Common myeloid progenitor, CD34-positive (primary cell): ENCODE data around the gene PCDHB1. TPM values are rescaled to one million over a fixed set of nuclear protein-coding genes. Genes with fewer than 3 reads are reported as not detected.

ENCODE experiments used
- CTCF ChIA-PET: fragments of 350-600 bp; sonication (Branson Sonifier 250); formaldehyde crosslinking; loops from one replicate; lab custom pipeline; 2021; ENCODE audit warnings: antibody characterized with exemption; lab: Charles Lee
- POLR2A ChIA-PET: fragments of 350-600 bp; sonication (Branson Sonifier 250); formaldehyde crosslinking; loops from one replicate; lab custom pipeline; 2021; ENCODE audit warnings: antibody characterized with exemption; lab: Charles Lee
- DNase-seq, 3 donors: peaks; one replicate each; pipeline versions ENCODE4 v3.0.0 to v3.0.0-alpha.2; 2013
- H3K27ac ChIP-seq, 2 experiments: 1 replicate in 1 of 2; 2 replicates in 1 of 2; pipeline ENCODE4 v1.7.0; 2013; ENCODE audit warnings: inconsistent platforms in 2 of 2, low read length in 2 of 2, mild to moderate bottlenecking in 2 of 2, low read depth in 1 of 2, moderate library complexity in 1 of 2; ENCODE audit not compliant: severe bottlenecking in 2 of 2, insufficient read depth in 1 of 2, poor library complexity in 1 of 2
- H3K27me3 ChIP-seq, 5 experiments: replicated peaks in 2 of 5; 1 replicate in 3 of 5; 2 replicates in 2 of 5; pipeline versions ENCODE4 v1.6.1 to v1.7.0; 2013; ENCODE audit warnings: low read length in 4 of 5, mild to moderate bottlenecking in 2 of 5, moderate library complexity in 2 of 5, inconsistent platforms in 1 of 5; ENCODE audit not compliant: insufficient read depth in 5 of 5, control insufficient read depth in 4 of 5
- H3K36me3 ChIP-seq, 4 experiments: 1 replicate in 2 of 4; 2 replicates in 2 of 4; pipeline versions ENCODE4 v1.6.1 to v1.7.0; 2013; ENCODE audit warnings: low read length in 3 of 4, control low read depth in 1 of 4, mild to moderate bottlenecking in 1 of 4; ENCODE audit not compliant: control insufficient read depth in 4 of 4, insufficient read depth in 4 of 4
- H3K4me1 ChIP-seq, 4 experiments: 1 replicate in 3 of 4; 2 replicates in 1 of 4; pipeline versions ENCODE4 v1.6.1 to v1.7.1; 2013; ENCODE audit warnings: low read length in 3 of 4, mild to moderate bottlenecking in 3 of 4, control low read depth in 1 of 4, inconsistent platforms in 1 of 4, moderate library complexity in 1 of 4; ENCODE audit not compliant: control insufficient read depth in 4 of 4, insufficient read depth in 4 of 4; ENCODE audit errors: control extremely low read depth in 1 of 4
- H3K4me3 ChIP-seq, 7 experiments: 1 replicate in 4 of 7; 2 replicates in 3 of 7; pipeline versions ENCODE4 v1.5.1 to v1.7.0; 2013; ENCODE audit warnings: mild to moderate bottlenecking in 7 of 7, low read length in 6 of 7, moderate library complexity in 6 of 7, inconsistent platforms in 2 of 7, low read depth in 2 of 7, control low read depth in 1 of 7; ENCODE audit not compliant: insufficient read depth in 4 of 7, control insufficient read depth in 1 of 7; ENCODE audit errors: extremely low read depth in 1 of 7
- H3K9me3 ChIP-seq, 5 experiments: 1 replicate in 4 of 5; 2 replicates in 1 of 5; pipeline versions ENCODE4 v1.6.1 to v1.7.1; 2013; ENCODE audit warnings: low read length in 4 of 5, mild to moderate bottlenecking in 2 of 5, inconsistent platforms in 1 of 5, low read depth in 1 of 5, moderate library complexity in 1 of 5; ENCODE audit not compliant: control insufficient read depth in 4 of 5, insufficient read depth in 2 of 5; ENCODE audit errors: control extremely low read depth in 1 of 5
- WGBS: methylation state at CpG from one replicate; pipeline ENCODE4 v1.1.5; 2013; ENCODE audit not compliant: insufficient coverage; 5-methylcytosine and 5-hydroxymethylcytosine counted together
- polyA plus RNA-seq: library from polyadenylated mRNA; unstranded; fragments of 120-200 nt; gene quantifications from one replicate; pipeline ENCODE4 v1.2.1, GENCODE V29; 2013

Gene PCDHB1
- not detected for polyA plus RNA-seq

GRCh38 chr5:141050622-141051520 lies at the start of gene PCDHB1:
TSS of gene PCDHB1 (plus strand) at chr5:141051374. CDS start at chr5:141051471, 97 bp downstream.
- H3K4me3 ChIP-seq: no peak within 1 kb of the TSS
- no peak within 1 kb of the TSS for H3K27ac ChIP-seq
- DNase-seq: no peak
- H3K4me1 ChIP-seq: no peaks in the 10 kb centered on the region
- ChIA-PET CTCF (no interaction called here), POLR2A (no interaction called here)
- peaks cover 0 to 30% (median 14%) of the 10 kb centered on the region in 5 experiments for H3K9me3 ChIP-seq
- peaks cover 12 to 21% (median 17%) of the 10 kb centered on the region in 5 experiments for H3K27me3 ChIP-seq
- H3K36me3 ChIP-seq: no peaks in the 10 kb centered on the region
- 20% methylated on average over 14 of the region's 20 CpGs for WGBS

GRCh38 chr5:141001446-141001843 lies 49.7 kb upstream of the PCDHB1 start:
- Histone ChIP-seq H3K4me1 (no peaks in the 10 kb centered on the region), H3K4me3 (no peak overlapping the region), H3K27me3 (peaks cover 6 to 25% (median 9%) of the 10 kb centered on the region in 5 experiments), H3K27ac (no peak overlapping the region), H3K36me3 (no peaks in the 10 kb centered on the region), H3K9me3 (peaks cover 0 to 15% (median 2%) of the 10 kb centered on the region in 5 experiments)
- 14% methylated on average over 2 of the region's 9 CpGs for WGBS
- ChIA-PET CTCF (no interaction called here), POLR2A (no interaction called here)
- no peak for DNase-seq

GRCh38 chr5:141001844-141002604 lies 49.1 kb upstream of the PCDHB1 start:
- Histone ChIP-seq H3K27me3 (peaks cover 6 to 25% (median 9%) of the 10 kb centered on the region in 5 experiments), H3K4me3 (no peak overlapping the region), H3K9me3 (peaks cover 0 to 15% (median 2%) of the 10 kb centered on the region in 5 experiments), H3K27ac (no peak overlapping the region), H3K4me1 (no peaks in the 10 kb centered on the region), H3K36me3 (no peaks in the 10 kb centered on the region)
- under 1% methylated on average over 14 of the region's 19 CpGs for WGBS
- CTCF ChIA-PET: no interaction called here
- POLR2A ChIA-PET: no interaction called here
- no peak for DNase-seq

GRCh38 chr5:141002605-141002965 lies 48.6 kb upstream of the PCDHB1 start:
- WGBS: 17% methylated on average over 3 of the region's 3 CpGs
- H3K27ac ChIP-seq: no peak overlapping the region
- H3K4me3 ChIP-seq: no peak overlapping the region
- H3K36me3 ChIP-seq: no peaks in the 10 kb centered on the region
- POLR2A ChIA-PET: no interaction called here
- peaks cover 6 to 25% (median 9%) of the 10 kb centered on the region in 5 experiments for H3K27me3 ChIP-seq
- H3K4me1 ChIP-seq: no peaks in the 10 kb centered on the region
- CTCF ChIA-PET: no interaction called here
- DNase-seq: no peak
- peaks cover 0 to 15% (median 2%) of the 10 kb centered on the region in 5 experiments for H3K9me3 ChIP-seq

GRCh38 chr5:141003031-141003430 lies 48.1 kb upstream of the PCDHB1 start:
- Histone ChIP-seq H3K9me3 (peaks cover 0 to 15% (median 2%) of the 10 kb centered on the region in 5 experiments), H3K4me3 (no peak overlapping the region), H3K4me1 (no peaks in the 10 kb centered on the region), H3K27ac (no peak overlapping the region), H3K36me3 (no peaks in the 10 kb centered on the region), H3K27me3 (peaks cover 6 to 25% (median 9%) of the 10 kb centered on the region in 5 experiments)
- ChIA-PET POLR2A (no interaction called here), CTCF (no interaction called here)
- no peak for DNase-seq
- no CpG with 5 or more reads among the region's 3 CpGs for WGBS

GRCh38 chr5:141003791-141004611 lies 47.2 kb upstream of the PCDHB1 start:
- H3K27ac ChIP-seq: no peak overlapping the region

More at GRCh38 chr5:141003791-141004611, 47.2 kb upstream of the PCDHB1 start:
- no peak for DNase-seq
- 28% methylated on average over 3 of the region's 4 CpGs for WGBS
- CTCF ChIA-PET: no interaction called here
- Histone ChIP-seq H3K36me3 (no peaks in the 10 kb centered on the region), H3K4me3 (no peak overlapping the region), H3K4me1 (no peaks in the 10 kb centered on the region), H3K27me3 (peaks cover 6 to 25% (median 9%) of the 10 kb centered on the region in 5 experiments), H3K9me3 (peaks cover 0 to 15% (median 2%) of the 10 kb centered on the region in 5 experiments)
- POLR2A ChIA-PET: no interaction called here
